Aorta (tissue), 5 donors: ENCODE measurements around the gene LFNG. TPM values are rescaled to one million over a fixed set of nuclear protein-coding genes. Genes with fewer than 3 reads are reported as not detected.

ENCODE experiments used
- ATAC-seq: fragments of 200-7000 bp; cut with Tn5 transposase; one replicate; pipeline ENCODE4 v1.9.1; 2022; ENCODE audit warnings: moderate library complexity; ENCODE audit not compliant: low FRiP score
- DNase-seq, 2 donors: peaks; one replicate each; pipeline ENCODE4 v3.0.0-alpha.2; 2020
- H3K27ac ChIP-seq, 2 donors: one replicate each; pipeline ENCODE4 v1.5.1; 2013; ENCODE audit warnings: low read length in 2 of 2, mild to moderate bottlenecking in 2 of 2, moderate library complexity in 2 of 2, control low read depth in 1 of 2, inconsistent platforms in 1 of 2, low read depth in 1 of 2
- H3K27me3 ChIP-seq, 2 donors: one replicate each; pipeline ENCODE4 v1.6.1; 2013; ENCODE audit warnings: control low read depth in 1 of 2, low read length in 1 of 2, mild to moderate bottlenecking in 1 of 2, moderate library complexity in 1 of 2; ENCODE audit not compliant: insufficient read depth in 2 of 2, control insufficient read depth in 1 of 2
- H3K36me3 ChIP-seq, 2 donors: one replicate each; pipeline ENCODE4 v1.6.1; 2013; ENCODE audit warnings: control low read depth in 1 of 2, low read length in 1 of 2, mild to moderate bottlenecking in 1 of 2; ENCODE audit not compliant: insufficient read depth in 2 of 2, control insufficient read depth in 1 of 2
- H3K4me1 ChIP-seq, 2 donors: one replicate each; pipeline ENCODE4 v1.6.1; 2013; ENCODE audit warnings: low read length in 2 of 2, control low read depth in 1 of 2, mild to moderate bottlenecking in 1 of 2, moderate library complexity in 1 of 2; ENCODE audit not compliant: insufficient read depth in 2 of 2, control insufficient read depth in 1 of 2
- H3K4me3 ChIP-seq, 2 donors: one replicate each; pipeline ENCODE4 v1.5.1; 2013; ENCODE audit warnings: low read length in 2 of 2, control low read depth in 1 of 2, mild to moderate bottlenecking in 1 of 2
- H3K9me3 ChIP-seq: one replicate; pipeline ENCODE4 v1.6.1; 2013; ENCODE audit warnings: mild to moderate bottlenecking, low read length; ENCODE audit not compliant: control insufficient read depth
- WGBS, 2 donors: extraction: QIAGEN DNeasy Blood & Tissue Kit; methylation state at CpG; one replicate each; pipeline ENCODE4 v1.1.7; 2013; 5-methylcytosine and 5-hydroxymethylcytosine counted together
- intact Hi-C, 2 donors: fragments of 100-400 bp; cut with DNase I; formaldehyde crosslinking; loops; one replicate each; pipeline versions ENCODE4 v1.14.2 to v1.15.0; 2022
- polyA plus RNA-seq, 2 donors: library from polyadenylated mRNA; stranded (reverse); fragments of 200-250 nt; gene quantifications; one replicate each; pipeline ENCODE4 v1.2.3, GENCODE V29; 2013
- total RNA-seq, 2 donors: library from RNA; stranded (reverse); fragmentation: NEBNext Ultra II Directional; extraction: Animal tissue kit (Norgen Biotek cat#: 25700); gene quantifications; one replicate each; pipeline ENCODE4 v1.2.1, GENCODE V29; 2021
- donor health status: healthy with polysubstance abuse.
- donor health status: Bipolar disorder and iron deficiency.
- donor health status: DM: no; HTN: no; CAD: no.
- donor health status: DM: no; HTN: no; CAD: no.
- donor health status: DM: yes; HTN: yes; CAD: no.

Gene LFNG
- total and polyA plus RNA-seq, 4 donors, result 2.3 to 30.6 (median 9.9) TPM

DNA sequence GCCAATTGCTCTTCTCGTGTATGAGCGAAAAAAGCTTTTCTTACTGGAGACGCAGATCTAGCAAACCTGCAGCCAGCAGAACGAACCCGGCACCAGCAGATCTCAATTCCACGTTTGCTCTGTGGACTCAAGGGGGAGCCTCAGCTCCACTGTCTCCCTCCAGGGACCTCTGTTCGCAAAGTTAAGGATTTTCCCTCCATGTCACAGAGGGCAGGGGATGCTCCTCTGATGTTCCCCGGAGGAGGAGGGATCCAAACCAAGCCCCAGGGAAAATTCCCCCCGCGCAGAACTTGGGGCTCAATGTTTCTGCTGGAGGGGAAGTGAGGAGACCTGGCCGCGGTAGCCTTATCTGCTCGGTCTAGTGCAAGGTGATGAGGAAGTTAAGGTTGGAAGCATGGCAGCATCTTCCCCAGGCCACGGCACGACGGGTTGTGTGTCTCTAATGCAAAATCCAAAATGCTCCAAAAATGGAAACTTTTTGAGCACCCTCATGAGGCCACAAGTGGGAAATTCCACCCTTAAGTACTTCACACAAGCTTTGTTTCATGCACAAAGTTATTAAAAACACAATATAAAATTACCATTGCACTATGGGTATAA is 48.2 kb downstream of the LFNG start:
- Histone ChIP-seq H3K27me3 (no peaks in the 10 kb centered on the region), H3K27ac (no peak overlapping the region), H3K9me3 (no peaks in the 10 kb centered on the region), H3K4me3 (no peak overlapping the region), H3K4me1 (no peaks in the 10 kb centered on the region), H3K36me3 (no peaks in the 10 kb centered on the region)
- peak in 1 of 2 donors; percentile 72 for DNase-seq
- peak; percentile 55 for ATAC-seq
- 30 to 34% methylated on average over 16 of the region's 16 CpGs for WGBS, 2 donors
- intact Hi-C loops, result loop anchor here in 1 of 2 donors (1.0 kb wide), 1 partner anchor 114 kb away; no protein-coding TSS in a partner anchor

DNA sequence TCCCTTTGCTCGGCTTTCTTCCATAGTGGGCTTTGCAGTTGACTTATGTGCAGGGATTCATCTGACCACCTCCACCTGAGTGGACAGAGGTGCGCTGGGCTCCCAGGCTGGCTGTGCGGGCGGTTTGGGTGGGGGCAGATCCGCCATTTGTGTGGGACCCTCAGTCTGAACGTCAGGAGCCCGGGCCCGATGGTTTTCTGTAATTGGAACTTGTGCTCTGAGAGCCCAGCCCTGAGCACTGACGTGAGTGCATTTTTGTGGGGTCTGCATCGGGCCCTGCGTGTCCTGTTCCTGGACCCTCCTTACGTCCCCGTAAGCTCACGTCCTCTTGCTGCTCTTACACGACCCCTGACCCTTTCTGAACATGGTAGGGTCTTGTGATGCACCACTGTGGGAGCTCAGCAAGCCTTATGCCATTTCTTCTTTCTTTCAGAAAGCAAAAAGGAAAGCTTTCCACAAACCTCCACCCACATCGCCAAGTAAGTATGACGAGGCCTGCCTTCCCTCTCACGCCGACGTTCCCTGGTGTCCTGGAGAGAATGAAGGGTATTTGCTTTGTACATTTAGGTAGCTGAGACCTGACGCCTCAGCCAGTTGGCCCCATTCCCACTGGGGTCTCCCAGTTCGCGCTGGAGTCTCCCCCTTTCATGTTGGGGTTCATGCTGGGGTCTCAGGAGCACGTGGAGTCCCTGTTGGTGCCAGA is 49.1 kb downstream of the LFNG start:
- Histone ChIP-seq H3K4me1 (no peaks in the 10 kb centered on the region), H3K36me3 (no peaks in the 10 kb centered on the region), H3K4me3 (no peak overlapping the region), H3K27ac (no peak overlapping the region), H3K27me3 (no peaks in the 10 kb centered on the region), H3K9me3 (no peaks in the 10 kb centered on the region)
- ATAC-seq, result no peak
- intact Hi-C loops, result no loop called here
- 91 to 93% methylated on average over 24 of the region's 24 CpGs for WGBS, 2 donors
- DNase-seq, result peak in 1 of 2 donors; percentile 46

DNA sequence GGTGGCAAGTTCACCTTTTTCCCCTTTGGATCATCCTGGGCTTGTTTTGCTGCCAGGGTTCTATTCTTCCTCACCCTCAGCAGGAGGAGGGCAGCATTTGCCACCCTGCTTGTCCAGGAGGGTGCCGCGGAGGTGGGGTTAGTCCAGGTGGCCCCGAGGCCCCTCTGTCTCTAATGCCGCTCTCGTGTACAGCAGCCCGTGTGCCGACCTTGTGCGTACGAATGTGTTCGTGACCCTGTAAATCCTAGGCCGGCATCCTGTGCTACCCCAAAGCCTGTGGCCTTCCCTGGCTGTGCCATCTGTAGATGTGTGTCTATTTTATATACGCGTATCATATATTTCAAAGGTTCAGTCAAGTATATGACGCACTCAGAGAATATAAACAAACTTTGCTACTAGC is 49.8 kb downstream of the LFNG start:
- intact Hi-C loops, result no loop called here
- Histone ChIP-seq H3K27ac (no peak overlapping the region), H3K9me3 (no peaks in the 10 kb centered on the region), H3K4me3 (no peak overlapping the region), H3K36me3 (no peaks in the 10 kb centered on the region), H3K27me3 (no peaks in the 10 kb centered on the region), H3K4me1 (no peaks in the 10 kb centered on the region)
- 97 to 98% methylated on average over 14 of the region's 14 CpGs for WGBS, 2 donors
- ATAC-seq (no peak), DNase-seq (peak in 1 of 2 donors; percentile 28)

DNA sequence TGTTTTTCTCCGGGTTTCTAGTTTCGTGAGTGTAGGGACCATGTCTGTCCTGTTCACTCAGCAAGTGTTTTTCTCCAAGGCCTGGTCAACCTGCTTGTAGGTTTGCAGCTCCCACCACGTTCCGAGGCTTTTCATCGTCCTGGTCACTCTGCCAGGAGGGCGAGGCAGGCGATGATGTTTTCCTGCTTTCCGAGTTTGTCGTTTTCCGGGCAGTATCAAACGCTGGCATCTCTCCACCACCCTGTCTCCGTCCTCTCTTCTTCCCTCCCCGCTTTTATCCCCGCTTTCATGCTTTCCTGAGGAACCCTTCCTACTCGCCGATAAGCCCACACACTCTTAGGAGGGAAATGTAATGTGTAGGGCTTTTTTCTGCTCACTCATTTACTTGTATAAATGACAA is 50.4 kb downstream of the LFNG start:
- Histone ChIP-seq H3K9me3 (no peaks in the 10 kb centered on the region), H3K36me3 (peaks cover 0 to 2% of the 10 kb centered on the region in 2 donors), H3K4me3 (no peak overlapping the region), H3K27me3 (no peaks in the 10 kb centered on the region), H3K4me1 (no peaks in the 10 kb centered on the region), H3K27ac (no peak overlapping the region)
- ATAC-seq (no peak), DNase-seq (peak in 1 of 2 donors; percentile 62)
- intact Hi-C loops, result loop anchor here (5.0 to 10.0 kb wide), 2 partner anchors 95 to 112 kb away; no protein-coding TSS in a partner anchor
- 88 to 91% methylated on average over 16 of the region's 16 CpGs for WGBS, 2 donors

DNA sequence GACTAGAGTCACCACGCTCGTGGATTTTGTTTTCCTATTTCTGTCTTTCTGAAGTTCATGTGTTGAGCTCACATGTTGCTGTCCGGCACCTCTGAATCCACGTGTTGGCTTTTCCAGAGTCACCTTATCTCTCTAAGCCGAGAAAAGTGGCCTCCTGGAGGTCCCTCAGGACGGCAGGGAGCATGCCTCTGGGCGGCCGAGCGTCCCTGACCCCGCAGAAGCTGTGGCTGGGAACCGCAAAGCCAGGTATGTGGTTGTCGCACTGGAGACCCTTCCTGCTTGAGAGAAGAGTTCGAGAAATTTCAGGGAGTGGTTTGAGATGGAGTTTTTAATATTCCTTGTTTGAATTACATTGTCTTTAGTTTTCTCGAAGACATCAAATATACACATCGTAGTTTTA is 51.8 kb downstream of the LFNG start:
- Histone ChIP-seq H3K9me3 (no peaks in the 10 kb centered on the region), H3K27me3 (no peaks in the 10 kb centered on the region), H3K36me3 (peaks cover 0 to 2% of the 10 kb centered on the region in 2 donors), H3K27ac (no peak overlapping the region), H3K4me3 (no peak overlapping the region), H3K4me1 (no peaks in the 10 kb centered on the region)
- intact Hi-C loops, result loop anchor here (5.0 to 10.0 kb wide), 2 partner anchors 93 to 111 kb away; no protein-coding TSS in a partner anchor
- peak in 1 of 2 donors; percentile 16 for DNase-seq
- 87 to 89% methylated on average over 15 of the region's 15 CpGs for WGBS, 2 donors
- ATAC-seq, result no peak

DNA sequence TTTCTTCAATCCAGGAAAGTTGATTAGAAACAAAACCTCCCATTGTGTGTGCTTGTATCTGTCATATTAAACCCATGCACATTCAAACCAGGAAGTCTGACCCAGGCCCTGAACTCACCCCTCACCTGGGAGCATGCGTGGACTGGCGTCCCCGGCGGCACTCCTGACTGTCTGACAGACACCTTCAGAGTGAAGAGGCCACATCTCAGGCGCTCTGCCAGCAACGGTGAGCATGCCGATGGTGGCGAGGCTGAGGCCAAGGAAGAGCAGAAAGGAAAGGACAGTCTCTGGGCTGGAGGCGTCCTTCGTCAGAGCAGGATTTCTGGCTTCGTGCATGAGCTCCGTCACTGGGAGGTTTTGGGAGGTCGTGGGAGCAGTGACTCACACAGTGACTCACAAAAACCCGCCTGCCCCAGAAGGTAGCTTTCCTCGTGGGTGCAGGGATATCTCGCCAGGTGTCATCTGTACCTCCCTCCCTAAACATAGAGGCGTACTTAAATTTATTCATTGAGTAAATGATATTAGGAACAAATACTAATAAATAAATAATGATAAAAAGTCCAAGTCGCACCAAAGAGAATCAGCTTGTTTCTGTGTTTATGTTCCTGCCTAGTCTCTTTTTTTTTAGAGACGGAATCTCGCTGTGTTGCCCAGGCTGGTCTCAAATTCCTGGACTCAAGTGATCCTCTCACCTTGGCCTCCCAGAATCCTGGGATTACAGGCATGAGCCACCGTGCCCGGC is 52.7 kb downstream of the LFNG start:
- 87 to 88% methylated on average over 22 of the region's 22 CpGs for WGBS, 2 donors
- no peaks in the 10 kb centered on the region for H3K4me1 ChIP-seq
- ATAC-seq, result no peak
- H3K27me3 ChIP-seq, result no peaks in the 10 kb centered on the region
- DNase-seq, result peak; percentile 35 to 52
- no peak overlapping the region for H3K4me3 ChIP-seq
- H3K27ac ChIP-seq, result no peak overlapping the region
- peaks cover 0 to 2% of the 10 kb centered on the region in 2 donors for H3K36me3 ChIP-seq
- intact Hi-C loops, result loop anchor here (5.0 to 10.0 kb wide), 2 partner anchors 93 to 110 kb away; no protein-coding TSS in a partner anchor
- H3K9me3 ChIP-seq, result no peaks in the 10 kb centered on the region

DNA sequence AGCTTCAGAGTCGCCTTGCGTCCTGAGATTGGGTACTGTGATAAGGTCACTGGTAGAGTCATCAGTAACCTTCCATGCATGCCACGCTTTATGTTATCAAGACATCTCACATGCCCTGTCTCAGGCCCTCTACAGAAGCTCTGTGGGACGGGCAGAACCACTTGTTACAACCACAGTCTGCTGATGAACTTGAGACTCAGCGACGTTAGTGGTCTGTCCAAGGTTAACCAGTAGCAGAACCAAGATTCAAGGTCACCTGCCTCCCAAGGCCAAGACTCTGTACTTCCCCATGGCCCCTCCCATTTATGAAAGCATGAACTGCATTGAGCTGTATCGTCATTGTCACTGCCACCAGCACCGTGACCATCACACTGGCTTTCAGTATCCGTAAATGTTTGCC is 54.2 kb downstream of the LFNG start:
- intact Hi-C loops, result loop anchor here (5.0 to 10.0 kb wide), 2 partner anchors 91 to 109 kb away; no protein-coding TSS in a partner anchor
- Histone ChIP-seq H3K9me3 (no peaks in the 10 kb centered on the region), H3K4me1 (no peaks in the 10 kb centered on the region), H3K36me3 (peaks cover 0 to 2% of the 10 kb centered on the region in 2 donors), H3K27me3 (no peaks in the 10 kb centered on the region), H3K4me3 (no peak overlapping the region), H3K27ac (no peak overlapping the region)
- no peak for ATAC-seq
- WGBS, 2 donors, result 91 to 95% methylated on average over 9 of the region's 9 CpGs
- DNase-seq, result peak in 1 of 2 donors; percentile 5

DNA sequence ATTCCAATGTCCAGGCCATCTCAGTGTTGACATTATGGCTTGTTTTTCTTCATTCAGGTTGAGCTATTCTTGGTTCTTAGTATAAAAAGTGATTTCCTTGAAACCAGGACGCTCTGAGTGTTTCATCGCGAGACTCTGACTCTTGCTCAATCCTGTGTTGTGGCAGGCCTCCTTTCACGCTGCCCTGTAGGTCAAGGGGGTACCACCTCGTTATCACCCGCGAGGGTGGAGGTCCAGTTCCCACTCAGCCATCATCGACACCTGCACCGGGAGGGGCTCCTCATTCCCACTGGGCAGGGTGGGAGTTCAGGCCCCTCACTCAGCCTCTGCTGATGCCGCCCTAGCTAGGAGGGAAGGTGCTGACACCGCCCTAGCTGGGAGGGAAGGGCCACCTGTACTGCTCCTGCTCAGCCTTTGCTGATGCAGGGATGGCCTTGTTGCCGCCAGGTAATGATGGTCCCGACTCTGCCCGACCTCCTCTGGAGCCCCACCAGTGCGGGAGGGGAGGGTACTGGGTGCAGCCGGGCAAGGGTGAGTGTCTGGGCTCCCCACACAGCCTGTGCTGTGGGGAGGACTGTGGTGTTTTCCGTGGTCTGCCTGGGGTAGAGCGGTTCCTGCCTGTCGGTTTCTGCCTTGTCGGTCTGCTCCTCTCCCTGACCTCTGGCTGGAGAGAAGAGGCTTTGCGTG is 55.6 kb downstream of the LFNG start:
- DNase-seq (peak in 1 of 2 donors; percentile 49), ATAC-seq (no peak)
- Histone ChIP-seq H3K36me3 (peaks cover 0 to 2% of the 10 kb centered on the region in 2 donors), H3K27me3 (no peaks in the 10 kb centered on the region), H3K4me1 (no peaks in the 10 kb centered on the region), H3K9me3 (no peaks in the 10 kb centered on the region), H3K4me3 (no peak overlapping the region), H3K27ac (no peak overlapping the region)
- 86 to 87% methylated on average over 21 of the region's 21 CpGs for WGBS, 2 donors
- intact Hi-C loops, result loop anchor here in 1 of 2 donors (10.0 kb wide), 1 partner anchor 90 kb away; no protein-coding TSS in a partner anchor
